Spleen (tissue), 11 donors: ENCODE measurements around the gene SEMA3F. TPM values are rescaled to one million over a fixed set of nuclear protein-coding genes. Genes with fewer than 3 reads are reported as not detected.

ENCODE experiments used
- DNase-seq: peaks from one replicate; pipeline ENCODE4 v3.0.0-alpha.2; 2020
- H3K27ac ChIP-seq, 8 donors: fragments of 200-600 bp; sonication (generic) in 7 of 8; 1 replicate in 4 of 8; 2 replicates in 4 of 8; pipeline versions ENCODE4 v1.5.0 to v1.8.0; 2016 to 2021; ENCODE audit warnings: inconsistent platforms in 4 of 8, mild to moderate bottlenecking in 4 of 8, moderate library complexity in 1 of 8
- H3K27me3 ChIP-seq, 7 donors: fragments of 200-600 bp; sonication (generic) in 6 of 7; replicated peaks in 1 of 7; 1 replicate in 4 of 7; 2 replicates in 3 of 7; pipeline versions ENCODE4 v1.5.0 to v1.8.0; 2016 to 2021; ENCODE audit warnings: inconsistent platforms in 3 of 7, mild to moderate bottlenecking in 1 of 7
- H3K36me3 ChIP-seq, 6 donors: fragments of 200-600 bp; sonication (generic) in 5 of 6; 1 replicate in 4 of 6; 2 replicates in 2 of 6; pipeline versions ENCODE4 v1.5.0 to v1.8.0; 2016 to 2021; ENCODE audit warnings: inconsistent platforms in 2 of 6
- H3K4me1 ChIP-seq, 6 donors: fragments of 200-600 bp; sonication (generic) in 5 of 6; 1 replicate in 3 of 6; 2 replicates in 3 of 6; pipeline versions ENCODE4 v1.5.0 to v1.8.0; 2016 to 2021; ENCODE audit warnings: inconsistent platforms in 3 of 6
- H3K4me3 ChIP-seq, 8 donors: fragments of 200-600 bp; sonication (generic) in 7 of 8; 1 replicate in 4 of 8; 2 replicates in 4 of 8; pipeline versions ENCODE4 v1.5.0 to v1.8.0; 2016 to 2021; ENCODE audit warnings: inconsistent platforms in 4 of 8, mild to moderate bottlenecking in 4 of 8, moderate library complexity in 2 of 8
- H3K9me3 ChIP-seq, 8 donors: fragments of 200-600 bp; sonication (generic) in 7 of 8; 1 replicate in 4 of 8; 2 replicates in 4 of 8; pipeline versions ENCODE4 v1.5.0 to v1.8.0; 2016 to 2021; ENCODE audit warnings: inconsistent platforms in 4 of 8
- CTCF ChIP-seq, 11 experiments: fragments of 200-600 bp in 7 of 11; fragments of 450-650 bp in 4 of 11; sonication (generic) in 4 of 11; IDR thresholded peaks in 8 of 11; conservative IDR thresholded peaks in 3 of 11; 1 replicate in 7 of 11; 2 replicates in 4 of 11; pipeline versions ENCODE4 v1.4.0 to v1.8.0; 2016 to 2021; ENCODE audit warnings: antibody characterized with exemption in 11 of 11, inconsistent platforms in 4 of 11, mild to moderate bottlenecking in 1 of 11
- POLR2A ChIP-seq, 3 donors: fragments of 450-650 bp; IDR thresholded peaks; one replicate each; pipeline ENCODE4 v1.5.1; 2017; ENCODE audit warnings: antibody characterized with exemption in 3 of 3, mild to moderate bottlenecking in 1 of 3
- POLR2AphosphoS5 ChIP-seq, 3 donors: sonication (generic); formaldehyde crosslinking; IDR thresholded peaks; one replicate each; pipeline ENCODE4 v1.5.1; 2017; ENCODE audit warnings: antibody characterized with exemption in 3 of 3
- WGBS, 5 donors: extraction: QIAGEN DNeasy Blood & Tissue Kit in 3 of 5; methylation state at CpG; one replicate each; pipeline versions ENCODE4 v1.1.5 to v1.1.7; 2013 to 2018; 5-methylcytosine and 5-hydroxymethylcytosine counted together
- intact Hi-C: fragments of 100-400 bp; cut with DNase I; formaldehyde crosslinking; loops from one replicate; pipeline ENCODE4 v1.15.0; 2023; ENCODE audit warnings: low total_unique reads
- polyA plus RNA-seq, 3 donors: library from polyadenylated mRNA; stranded (reverse); fragments of 200-250 nt; gene quantifications; one replicate each; pipeline ENCODE4 v1.2.1, GENCODE V29; 2013
- total RNA-seq, 7 donors: library from RNA; depleted of rRNA in 3 of 7; stranded (reverse); fragments of >200 nt in 3 of 7; fragmentation: NEBNext Ultra II Directional in 4 of 7; extraction: Animal tissue kit (Norgen Biotek cat#: 25700) in 4 of 7; gene quantifications; one replicate each; pipeline versions ENCODE4 v1.1.0 to v1.2.1, GENCODE V29; 2016 to 2021
- donor health status: healthy with polysubstance abuse.
- donor health status: DM: no; HTN: no; CAD: no; lungs with moderate emphysema.
- donor health status: DM: no; HTN: no; CAD: no.
- donor health status: Bipolar disorder and iron deficiency.
- donor health status: healthy.
- donor health status: DM: no; HTN: no; CAD: no.
- donor health status: DM: yes; HTN: yes; CAD: no.

Gene SEMA3F
- total and polyA plus RNA-seq, 10 donors, result 16.9 to 205 (median 77.9) TPM

GRCh38 chr3:50153782-50154475 is 1.2 kb upstream of the SEMA3F start:
- TF ChIP-seq POLR2A (IDR thresholded peaks at IDR 0.05), result no peak
- no peak for TF ChIP-seq CTCF (IDR thresholded peaks at IDR 0.05 in 8 of 11, conservative IDR thresholded peaks at IDR 0.05 in 3 of 11)
- no peak for TF ChIP-seq POLR2AphosphoS5 (IDR thresholded peaks at IDR 0.05)
- intact Hi-C loops, result no loop called here
- Histone ChIP-seq H3K36me3 (no peaks in the 10 kb centered on the region), H3K27me3 (peaks cover 0 to 47% (median 20%) of the 10 kb centered on the region in 7 donors), H3K27ac (peak overlapping the region in 6 of 8 donors; percentile 20 to 82 (median 74)), H3K4me1 (peaks cover 8 to 87% (median 44%) of the 10 kb centered on the region in 6 donors), H3K9me3 (no peaks in the 10 kb centered on the region), H3K4me3 (peak overlapping the region in 7 of 8 donors; percentile 49 to 83 (median 56))
- WGBS, 5 donors, result 40 to 58% (median 44%) methylated on average over 6 to 9 of the region's 9 CpGs
- no peak for DNase-seq

GRCh38 chr3:50154476-50154839 is 666 bp upstream of the SEMA3F start:
- TF ChIP-seq CTCF (IDR thresholded peaks at IDR 0.05 in 8 of 11, conservative IDR thresholded peaks at IDR 0.05 in 3 of 11), result peak in 8 of 11 experiments; percentile 10 to 47 (median 34)
- TF ChIP-seq POLR2AphosphoS5 (IDR thresholded peaks at IDR 0.05), result no peak
- Histone ChIP-seq H3K36me3 (no peaks in the 10 kb centered on the region), H3K4me1 (peaks cover 8 to 91% (median 49%) of the 10 kb centered on the region in 6 donors), H3K9me3 (no peaks in the 10 kb centered on the region), H3K4me3 (peak overlapping the region; percentile 43 to 83 (median 55)), H3K27ac (peak overlapping the region in 6 of 8 donors; percentile 20 to 82 (median 74)), H3K27me3 (peaks cover 0 to 47% (median 20%) of the 10 kb centered on the region in 7 donors)
- intact Hi-C loops, result no loop called here
- DNase-seq, result no peak
- 1 to 12% (median 2%) methylated on average over 5 to 34 of the region's 34 CpGs for WGBS, 5 donors

- H3K36me3 ChIP-seq, result no peaks in the 10 kb centered on the region
- H3K9me3 ChIP-seq, result no peaks in the 10 kb centered on the region
- no peak for DNase-seq
- peaks cover 0 to 47% (median 20%) of the 10 kb centered on the region in 7 donors for H3K27me3 ChIP-seq
- intact Hi-C loops, result no loop called here
- peak overlapping the region; percentile 43 to 83 (median 55) for H3K4me3 ChIP-seq
- H3K4me1 ChIP-seq, result peaks cover 8 to 91% (median 51%) of the 10 kb centered on the region in 6 donors
- 2 to 10% (median 3%) methylated on average over 6 to 37 of the region's 37 CpGs for WGBS, 5 donors
- TF ChIP-seq POLR2A (IDR thresholded peaks at IDR 0.05) (no peak), CTCF (IDR thresholded peaks at IDR 0.05 in 8 of 11, conservative IDR thresholded peaks at IDR 0.05 in 3 of 11) (no peak), POLR2AphosphoS5 (IDR thresholded peaks at IDR 0.05) (no peak)
- H3K27ac ChIP-seq, result peak overlapping the region; percentile 11 to 82 (median 74)
These were observed 361 bp downstream of the SEMA3F start for GRCh38 chr3:50155491-50155878.

- no peak for DNase-seq
- no peak for TF ChIP-seq POLR2A (IDR thresholded peaks at IDR 0.05)
- TF ChIP-seq CTCF (IDR thresholded peaks at IDR 0.05 in 8 of 11, conservative IDR thresholded peaks at IDR 0.05 in 3 of 11), result no peak
- no peak for TF ChIP-seq POLR2AphosphoS5 (IDR thresholded peaks at IDR 0.05)
- intact Hi-C loops, result no loop called here
- Histone ChIP-seq H3K36me3 (no peaks in the 10 kb centered on the region), H3K9me3 (no peaks in the 10 kb centered on the region), H3K27me3 (peaks cover 0 to 47% (median 20%) of the 10 kb centered on the region in 7 donors), H3K27ac (peak overlapping the region; percentile 11 to 82 (median 74)), H3K4me3 (peak overlapping the region; percentile 43 to 83 (median 55)), H3K4me1 (peaks cover 8 to 91% (median 51%) of the 10 kb centered on the region in 6 donors)
- WGBS, 5 donors, result 30 to 42% (median 39%) methylated on average over 12 to 13 of the region's 13 CpGs
These were observed 767 bp downstream of the SEMA3F start for GRCh38 chr3:50155891-50156290.
